ENCODE measurements around the gene MCU.

GRCh38 chr10:72736828-72737220 is 44.9 kb downstream of the MCU start:
- no peak for TF ChIP-seq POLR2A (IDR thresholded peaks at IDR 0.05)
- no peak for TF ChIP-seq CTCF (IDR thresholded peaks at IDR 0.05)
